Osteocyte (in vitro differentiated cells): Measurements from ENCODE around the gene MANSC1. TPM values are rescaled to one million over a fixed set of nuclear protein-coding genes. Genes with fewer than 3 reads are reported as not detected.
A peak's percentile ranks its signal among the peaks of the same experiment; 100 is the strongest.

ENCODE experiments used
- DNase-seq: peaks from one replicate; pipeline ENCODE4 v3.0.0; 2021; ENCODE audit warnings: mixed read lengths; ENCODE audit not compliant: unreplicated experiment; ENCODE audit errors: extremely low spot score
- H3K27ac Mint-ChIP-seq: one replicate; pipeline ENCODE4 v1.8.0; 2021; ENCODE audit warnings: mild to moderate bottlenecking, mixed read lengths; ENCODE audit not compliant: unreplicated experiment
- H3K27me3 Mint-ChIP-seq: one replicate; pipeline ENCODE4 v1.8.0; 2021; ENCODE audit warnings: mixed read lengths; ENCODE audit not compliant: unreplicated experiment
- H3K36me3 Mint-ChIP-seq: one replicate; pipeline ENCODE4 v1.8.0; 2021; ENCODE audit warnings: mixed read lengths; ENCODE audit not compliant: unreplicated experiment
- H3K4me1 Mint-ChIP-seq: one replicate; pipeline ENCODE4 v1.8.0; 2021; ENCODE audit warnings: mixed read lengths; ENCODE audit not compliant: unreplicated experiment
- H3K4me3 Mint-ChIP-seq: one replicate; pipeline ENCODE4 v1.8.0; 2021; ENCODE audit warnings: mild to moderate bottlenecking, moderate library complexity, mixed read lengths; ENCODE audit not compliant: unreplicated experiment
- H3K9me3 Mint-ChIP-seq: one replicate; pipeline ENCODE4 v1.8.0; 2021; ENCODE audit warnings: mixed read lengths; ENCODE audit not compliant: unreplicated experiment
- total RNA-seq: library from RNA; stranded (reverse); gene quantifications from 2 replicates; pipeline ENCODE4 v1.2.1, GENCODE V29; 2021
- TF ChIP-seq, protein P1 (sequence below): fragments of 200-600 bp; sonication (generic); IDR thresholded peaks from 2 replicates; pipeline ENCODE4 v1.5.0; 2021; ENCODE audit warnings: antibody characterized with exemption, mild to moderate bottlenecking, moderate library complexity

MANSC1 gene
- total RNA-seq, 1 donor from 2014 or later: 9.1 TPM

- H3K4me1 Mint-ChIP-seq: peaks cover 9% of the 10 kb centered on the region
- H3K27ac Mint-ChIP-seq: no peak overlapping the region
- H3K27me3 Mint-ChIP-seq: no peaks in the 10 kb centered on the region
- TF ChIP-seq, protein P1, sequence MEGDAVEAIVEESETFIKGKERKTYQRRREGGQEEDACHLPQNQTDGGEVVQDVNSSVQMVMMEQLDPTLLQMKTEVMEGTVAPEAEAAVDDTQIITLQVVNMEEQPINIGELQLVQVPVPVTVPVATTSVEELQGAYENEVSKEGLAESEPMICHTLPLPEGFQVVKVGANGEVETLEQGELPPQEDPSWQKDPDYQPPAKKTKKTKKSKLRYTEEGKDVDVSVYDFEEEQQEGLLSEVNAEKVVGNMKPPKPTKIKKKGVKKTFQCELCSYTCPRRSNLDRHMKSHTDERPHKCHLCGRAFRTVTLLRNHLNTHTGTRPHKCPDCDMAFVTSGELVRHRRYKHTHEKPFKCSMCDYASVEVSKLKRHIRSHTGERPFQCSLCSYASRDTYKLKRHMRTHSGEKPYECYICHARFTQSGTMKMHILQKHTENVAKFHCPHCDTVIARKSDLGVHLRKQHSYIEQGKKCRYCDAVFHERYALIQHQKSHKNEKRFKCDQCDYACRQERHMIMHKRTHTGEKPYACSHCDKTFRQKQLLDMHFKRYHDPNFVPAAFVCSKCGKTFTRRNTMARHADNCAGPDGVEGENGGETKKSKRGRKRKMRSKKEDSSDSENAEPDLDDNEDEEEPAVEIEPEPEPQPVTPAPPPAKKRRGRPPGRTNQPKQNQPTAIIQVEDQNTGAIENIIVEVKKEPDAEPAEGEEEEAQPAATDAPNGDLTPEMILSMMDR: peak; percentile 80
- peaks cover 12% of the 10 kb centered on the region for H3K36me3 Mint-ChIP-seq
- DNase-seq: no peak
- peaks cover under 1% of the 10 kb centered on the region for H3K9me3 Mint-ChIP-seq
- H3K4me3 Mint-ChIP-seq: no peak overlapping the region
Measured at GRCh38 chr12:12376646-12377448, 26.8 kb upstream of the MANSC1 start.

- TF ChIP-seq, protein P1: no peak
- peaks cover 14% of the 10 kb centered on the region for H3K36me3 Mint-ChIP-seq
- H3K4me1 Mint-ChIP-seq: peaks cover 7% of the 10 kb centered on the region
- no peaks in the 10 kb centered on the region for H3K27me3 Mint-ChIP-seq
- H3K27ac Mint-ChIP-seq: peak overlapping the region; percentile 10
- H3K9me3 Mint-ChIP-seq: no peaks in the 10 kb centered on the region
- H3K4me3 Mint-ChIP-seq: no peak overlapping the region
- DNase-seq: no peak
Measured at GRCh38 chr12:12372946-12373722, 23.1 kb upstream of the MANSC1 start.

GRCh38 chr12:12367482-12367998 is 17.5 kb upstream of the MANSC1 start:
- Mint-ChIP-seq H3K4me1 (peaks cover 7% of the 10 kb centered on the region), H3K27ac (no peak overlapping the region), H3K9me3 (no peaks in the 10 kb centered on the region), H3K4me3 (no peak overlapping the region), H3K36me3 (peaks cover 10% of the 10 kb centered on the region), H3K27me3 (no peaks in the 10 kb centered on the region)
- DNase-seq: no peak
- TF ChIP-seq, protein P1: no peak

- DNase-seq: no peak
- H3K9me3 Mint-ChIP-seq: no peaks in the 10 kb centered on the region
- H3K4me1 Mint-ChIP-seq: peaks cover 7% of the 10 kb centered on the region
- H3K4me3 Mint-ChIP-seq: no peak overlapping the region
- H3K27me3 Mint-ChIP-seq: no peaks in the 10 kb centered on the region
- TF ChIP-seq, protein P1: no peak
- H3K27ac Mint-ChIP-seq: no peak overlapping the region
- H3K36me3 Mint-ChIP-seq: peaks cover 9% of the 10 kb centered on the region
Measured at GRCh38 chr12:12366701-12367481, 16.8 kb upstream of the MANSC1 start.
